HUES64 (cell line): Measurements from ENCODE around the gene HSPA1A.
"Not testable (repeated sequence)": the region's sequence is repeated elsewhere in the genome, so short reads cannot be mapped to it uniquely, and the experiment has no call there.

ENCODE experiments used
- H3K27ac ChIP-seq: 2 replicates; pipeline ENCODE4 v1.7.0; 2013; ENCODE audit warnings: low read depth, low read length, inconsistent platforms
- H3K27me3 ChIP-seq: 2 replicates; pipeline ENCODE4 v1.6.1; 2013; ENCODE audit warnings: mild to moderate bottlenecking, low read length; ENCODE audit not compliant: insufficient read depth
- H3K36me3 ChIP-seq: 2 replicates; pipeline ENCODE4 v1.6.1; 2013; ENCODE audit warnings: mild to moderate bottlenecking, low read length; ENCODE audit not compliant: insufficient read depth
- H3K4me1 ChIP-seq: 2 replicates; pipeline ENCODE4 v1.6.1; 2013; ENCODE audit warnings: mild to moderate bottlenecking, low read length, moderate library complexity; ENCODE audit not compliant: insufficient read depth
- H3K4me3 ChIP-seq: 2 replicates; pipeline ENCODE4 v1.5.1; 2013; ENCODE audit warnings: mild to moderate bottlenecking, low read length, moderate library complexity
- H3K9ac ChIP-seq: 2 replicates; pipeline ENCODE4 v1.6.1; 2013; ENCODE audit warnings: mild to moderate bottlenecking, low read depth, low read length
- H3K9me3 ChIP-seq: 2 replicates; pipeline ENCODE4 v1.6.1; 2013; ENCODE audit warnings: low read depth, low read length; ENCODE audit not compliant: insufficient read depth
- WGBS: fragments of 150-250, 120-280 bp; methylation state at CpG from one replicate; pipeline ENCODE4 v1.1.7; 2013; ENCODE audit warnings: missing lambda C conversion rate; 5-methylcytosine and 5-hydroxymethylcytosine counted together

Gene HSPA1A

GRCh38 chr6:31829633-31830283 lies 14.4 kb downstream of the HSPA1A start:
- H3K9me3 ChIP-seq: no peaks in the 10 kb centered on the region
- H3K27me3 ChIP-seq: no peaks in the 10 kb centered on the region
- H3K36me3 ChIP-seq: no peaks in the 10 kb centered on the region
- peak overlapping the region; percentile 67 for H3K4me3 ChIP-seq
- no peak overlapping the region for H3K27ac ChIP-seq
- H3K4me1 ChIP-seq: peaks cover 7% of the 10 kb centered on the region
- WGBS: 39% methylated on average over 12 of the region's 15 CpGs
- peak overlapping the region; percentile 50; the same call in 1 of the 2 replicates for H3K9ac ChIP-seq

- no peaks in the 10 kb centered on the region for H3K27me3 ChIP-seq
- H3K4me1 ChIP-seq: no peaks in the 10 kb centered on the region
- peak overlapping the region; percentile 67 for H3K4me3 ChIP-seq
- H3K9ac ChIP-seq: peak overlapping the region; percentile 25; the same call in 1 of the 2 replicates
- no peaks in the 10 kb centered on the region for H3K9me3 ChIP-seq
- H3K36me3 ChIP-seq: peaks cover 5% of the 10 kb centered on the region
- WGBS: 86% methylated on average over 6 of the region's 6 CpGs
- no peak overlapping the region for H3K27ac ChIP-seq
Observed at GRCh38 chr6:31830886-31831335, 15.6 kb downstream of the HSPA1A start.

- H3K4me3 ChIP-seq: peak overlapping the region; percentile 67; the same call in 1 of the 2 replicates
- peaks cover 11% of the 10 kb centered on the region for H3K36me3 ChIP-seq
- H3K9ac ChIP-seq: no peak overlapping the region
- 95% methylated on average over 14 of the region's 15 CpGs for WGBS
- no peaks in the 10 kb centered on the region for H3K9me3 ChIP-seq
- H3K4me1 ChIP-seq: no peaks in the 10 kb centered on the region
- H3K27me3 ChIP-seq: no peaks in the 10 kb centered on the region
- H3K27ac ChIP-seq: no peak overlapping the region
Observed at GRCh38 chr6:31831350-31832215, 16.2 kb downstream of the HSPA1A start.

GRCh38 chr6:31834367-31835250 lies 19.3 kb downstream of the HSPA1A start:
- H3K36me3 ChIP-seq: peaks cover 42% of the 10 kb centered on the region
- H3K9ac ChIP-seq: peak overlapping the region; percentile 99
- peaks cover 9% of the 10 kb centered on the region for H3K4me1 ChIP-seq
- H3K9me3 ChIP-seq: no peaks in the 10 kb centered on the region
- peak overlapping the region; percentile 98 for H3K4me3 ChIP-seq
- H3K27ac ChIP-seq: peak overlapping the region; percentile 97
- WGBS: 3% methylated on average over 59 of the region's 59 CpGs
- H3K27me3 ChIP-seq: no peaks in the 10 kb centered on the region

GRCh38 chr6:31836047-31836473 lies 20.7 kb downstream of the HSPA1A start:
- Histone ChIP-seq H3K9me3 (no peaks in the 10 kb centered on the region), H3K9ac (peak overlapping the region; percentile 99), H3K4me3 (peak overlapping the region; percentile 98), H3K27me3 (no peaks in the 10 kb centered on the region), H3K36me3 (peaks cover 55% of the 10 kb centered on the region), H3K4me1 (peaks cover 9% of the 10 kb centered on the region), H3K27ac (peak overlapping the region; percentile 97; the same call in 1 of the 2 replicates)
- WGBS: 5% methylated on average over 14 of the region's 14 CpGs

- H3K4me1 ChIP-seq: peaks cover 9% of the 10 kb centered on the region
- H3K36me3 ChIP-seq: peaks cover 55% of the 10 kb centered on the region
- peak overlapping the region; percentile 99 for H3K9ac ChIP-seq
- peak overlapping the region; percentile 97 for H3K27ac ChIP-seq
- no peaks in the 10 kb centered on the region for H3K27me3 ChIP-seq
- no peaks in the 10 kb centered on the region for H3K9me3 ChIP-seq
- 29% methylated on average over 9 of the region's 12 CpGs for WGBS
- peak overlapping the region; percentile 98 for H3K4me3 ChIP-seq
Observed at GRCh38 chr6:31836474-31837368, 21.4 kb downstream of the HSPA1A start.

GRCh38 chr6:31837369-31838113 lies 22.2 kb downstream of the HSPA1A start:
- WGBS: 79% methylated on average over 1 of the region's 1 CpG
- H3K4me3 ChIP-seq: peak overlapping the region; percentile 98
- H3K4me1 ChIP-seq: peaks cover 9% of the 10 kb centered on the region
- H3K27me3 ChIP-seq: no peaks in the 10 kb centered on the region
- H3K9me3 ChIP-seq: no peaks in the 10 kb centered on the region
- H3K36me3 ChIP-seq: peaks cover 55% of the 10 kb centered on the region
- peak overlapping the region; percentile 99 for H3K9ac ChIP-seq
- peak overlapping the region; percentile 97 for H3K27ac ChIP-seq

GRCh38 chr6:31838114-31838553 lies 22.8 kb downstream of the HSPA1A start:
- 93% methylated on average over 9 of the region's 9 CpGs for WGBS
- peak overlapping the region; percentile 98 for H3K4me3 ChIP-seq
- not testable (repeated sequence) for H3K27me3 ChIP-seq, H3K4me1 ChIP-seq, H3K9me3 ChIP-seq
- H3K27ac ChIP-seq: peak overlapping the region; percentile 97; the same call in 1 of the 2 replicates
- H3K9ac ChIP-seq: peak overlapping the region; percentile 99
- peaks cover 55% of the 10 kb centered on the region for H3K36me3 ChIP-seq

- Histone ChIP-seq H3K27ac (no peak overlapping the region), H3K4me3 (peak overlapping the region; percentile 98; the same call in 1 of the 2 replicates), H3K9me3 (no peaks in the 10 kb centered on the region), H3K36me3 (peaks cover 55% of the 10 kb centered on the region), H3K4me1 (peaks cover 9% of the 10 kb centered on the region), H3K9ac (no peak overlapping the region), H3K27me3 (no peaks in the 10 kb centered on the region)
- 98% methylated on average over 3 of the region's 3 CpGs for WGBS
Observed at GRCh38 chr6:31838968-31839367, 23.6 kb downstream of the HSPA1A start.
